HG02970 (cell line): ENCODE data around the gene HSPA2.
"Not testable (repeated sequence)": the region's sequence is repeated elsewhere in the genome, so short reads cannot be mapped to it uniquely, and the experiment has no call there.

ENCODE experiments used
- ATAC-seq: cut with Tn5 transposase; IDR thresholded peaks from one replicate; pipeline ENCODE4 v1.9.1; 2021; ENCODE audit warnings: mild to moderate bottlenecking, moderate library complexity, moderate number of reproducible peaks; ENCODE audit not compliant: unreplicated experiment, low FRiP score

HSPA2 gene

DNA sequence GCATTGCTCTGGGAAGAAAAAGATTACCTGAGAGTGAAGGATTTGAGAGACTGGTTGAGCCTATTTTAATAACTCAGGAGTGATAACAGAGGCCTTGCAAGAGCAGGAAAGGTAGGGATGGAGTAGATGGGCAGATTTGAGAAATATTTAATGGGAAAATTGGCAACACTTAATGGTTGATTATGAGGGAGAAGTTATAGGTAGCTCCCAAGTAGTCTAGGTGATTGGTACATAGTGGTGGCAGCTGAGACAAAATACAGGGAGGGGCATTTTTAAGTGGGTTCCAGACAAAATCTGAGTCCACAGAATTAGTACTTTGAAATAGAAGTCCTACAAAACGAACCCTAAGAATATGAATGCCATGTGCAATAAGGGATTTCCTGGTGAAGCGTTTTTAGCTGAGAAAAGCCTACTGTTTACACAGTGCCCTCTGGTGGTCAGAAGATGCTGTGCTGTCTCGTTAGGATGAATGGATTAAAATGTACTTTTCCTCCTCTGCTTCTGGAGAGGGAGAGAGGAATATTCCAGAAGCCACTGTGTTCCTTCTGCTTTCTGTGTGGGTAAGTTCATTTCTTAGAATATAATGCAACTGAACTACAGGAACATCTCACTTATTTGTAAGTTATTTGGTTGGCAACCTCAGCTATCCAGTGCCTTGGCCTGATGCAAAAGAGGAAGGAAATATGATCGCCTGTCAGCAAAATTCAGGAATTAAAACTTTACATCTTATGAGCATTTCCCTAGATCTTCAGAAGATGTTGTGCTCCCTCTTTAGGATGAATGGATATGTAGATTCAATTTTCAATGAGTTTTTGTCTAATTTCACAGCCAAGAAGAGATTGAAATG lies 29.5 kb upstream of the HSPA2 start:
- no peak for ATAC-seq

- no peak for ATAC-seq
Measured at GRCh38 chr14:64513271-64513670, 27.3 kb upstream of the HSPA2 start.

- no peak for ATAC-seq
Measured at GRCh38 chr14:64515053-64515452, 25.5 kb upstream of the HSPA2 start.

DNA sequence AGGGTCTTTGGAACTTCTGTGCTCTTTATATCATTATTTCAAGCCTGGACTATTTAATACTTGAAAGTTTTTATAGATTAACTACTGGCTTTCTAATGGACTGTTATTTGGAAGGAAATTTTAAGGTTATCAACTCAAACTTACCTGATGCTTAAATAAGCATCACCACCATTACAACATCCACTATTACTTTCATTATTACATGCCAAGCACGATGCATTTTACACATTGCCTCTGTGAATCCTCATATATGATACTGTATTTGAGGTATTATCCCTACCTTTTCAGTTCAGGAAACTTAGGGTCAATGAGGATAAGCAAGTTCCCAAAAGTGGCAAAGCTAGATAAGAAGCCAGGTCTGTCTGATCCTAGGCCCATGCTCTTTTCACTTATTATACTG lies 23.6 kb upstream of the HSPA2 start:
- no peak for ATAC-seq

DNA sequence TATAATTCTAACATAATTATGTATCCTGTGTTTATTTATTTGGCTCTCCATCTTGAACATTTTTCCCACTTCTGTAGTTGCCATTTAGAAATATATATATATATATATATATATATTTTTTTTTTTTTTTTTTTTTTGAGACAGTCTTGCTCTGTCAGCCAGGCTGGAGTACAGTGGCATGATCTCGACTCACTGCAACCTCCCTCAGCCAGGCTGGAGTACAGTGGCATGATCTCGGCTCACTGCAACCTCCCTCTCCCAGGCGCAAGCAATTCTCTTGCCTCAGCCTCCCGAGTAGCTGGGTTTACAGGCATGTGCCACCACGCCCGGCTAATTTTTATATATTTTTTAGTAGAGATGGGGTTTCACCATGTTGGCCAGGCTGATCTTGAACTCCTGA lies 22.9 kb upstream of the HSPA2 start:
- not testable (repeated sequence) for ATAC-seq

GRCh38 chr14:64518229-64518628 lies 22.3 kb upstream of the HSPA2 start:
- no peak for ATAC-seq

DNA sequence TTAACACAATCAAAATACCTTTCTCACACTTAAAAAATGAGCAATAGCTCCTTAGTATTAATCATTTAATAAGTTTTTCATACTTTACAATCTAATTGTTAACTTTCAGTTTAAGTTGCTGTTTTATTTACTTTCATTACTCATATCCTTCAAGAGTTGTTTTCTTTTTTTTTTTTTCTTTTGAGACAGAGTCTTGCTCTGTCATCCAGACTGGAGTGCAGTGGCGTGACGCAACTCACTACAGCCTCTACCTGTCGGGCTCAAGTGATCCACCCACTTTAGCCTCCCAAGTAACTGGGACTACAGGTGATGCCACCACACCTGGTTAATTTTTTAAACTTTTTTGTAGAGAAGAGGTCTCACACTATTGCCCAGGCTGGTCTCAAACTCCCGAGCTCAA lies 19.8 kb upstream of the HSPA2 start:
- no peak for ATAC-seq

DNA sequence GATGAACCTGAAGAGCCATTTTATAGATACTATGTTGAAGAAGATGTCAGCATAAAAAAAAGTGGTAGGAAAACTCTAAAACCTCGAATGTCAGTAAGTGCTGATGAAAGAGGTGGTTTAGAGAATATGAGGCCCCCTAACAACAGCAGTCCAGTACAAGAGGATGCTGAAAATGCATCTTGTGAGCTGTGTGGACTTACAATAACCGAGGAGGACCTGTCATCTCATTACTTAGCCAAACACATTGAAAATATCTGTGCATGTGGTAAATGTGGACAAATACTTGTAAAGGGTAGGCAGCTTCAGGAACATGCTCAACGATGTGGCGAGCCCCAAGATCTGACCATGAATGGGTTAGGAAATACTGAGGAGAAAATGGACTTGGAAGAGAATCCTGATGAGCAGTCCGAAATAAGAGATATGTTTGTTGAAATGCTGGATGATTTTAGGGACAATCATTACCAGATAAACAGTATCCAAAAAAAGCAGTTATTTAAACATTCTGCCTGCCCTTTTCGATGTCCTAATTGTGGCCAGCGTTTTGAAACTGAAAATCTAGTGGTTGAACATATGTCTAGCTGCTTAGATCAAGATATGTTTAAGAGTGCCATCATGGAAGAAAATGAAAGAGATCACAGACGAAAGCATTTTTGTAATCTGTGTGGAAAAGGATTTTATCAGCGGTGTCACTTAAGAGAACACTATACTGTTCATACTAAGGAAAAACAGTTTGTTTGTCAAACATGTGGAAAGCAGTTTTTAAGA lies 17.8 kb upstream of the HSPA2 start:
- ATAC-seq = no peak

DNA sequence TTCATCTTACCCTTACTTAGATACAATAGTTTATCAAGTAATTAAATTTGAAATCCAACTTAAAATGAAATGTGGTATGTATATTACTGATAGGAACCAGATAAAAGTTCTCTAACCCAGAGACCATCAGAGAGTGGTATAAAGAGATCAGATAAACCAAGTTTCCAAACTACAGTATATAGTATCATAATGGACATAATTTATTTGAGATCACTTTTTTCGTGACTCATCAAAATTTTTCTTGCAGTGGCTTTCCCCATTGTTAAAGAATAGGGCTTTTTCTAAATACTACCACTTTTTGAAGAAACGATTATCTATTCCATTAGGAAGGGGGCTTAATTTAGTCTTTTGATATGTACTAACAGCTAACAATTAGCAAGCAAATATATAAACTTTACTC lies 15.2 kb upstream of the HSPA2 start:
- no peak for ATAC-seq

DNA sequence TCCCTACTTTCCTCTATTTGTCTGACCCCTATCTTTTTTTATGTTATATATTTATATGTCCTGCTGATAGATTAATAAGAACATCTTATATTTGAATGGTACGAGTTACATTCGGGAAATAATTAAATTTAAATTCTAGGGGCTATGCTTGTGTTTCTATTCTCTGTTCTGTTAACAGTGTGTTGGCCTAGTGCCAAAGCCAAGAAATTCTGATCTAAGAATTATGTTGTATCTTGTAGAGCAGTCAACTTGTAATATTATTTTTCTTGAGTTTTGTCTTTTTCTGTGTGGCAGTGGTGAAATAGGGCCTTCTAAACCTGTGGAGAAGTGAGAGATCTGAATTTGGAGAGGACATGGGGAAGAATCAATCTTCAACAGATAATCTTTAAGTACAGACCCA lies 9.0 kb upstream of the HSPA2 start:
- ATAC-seq = no peak

DNA sequence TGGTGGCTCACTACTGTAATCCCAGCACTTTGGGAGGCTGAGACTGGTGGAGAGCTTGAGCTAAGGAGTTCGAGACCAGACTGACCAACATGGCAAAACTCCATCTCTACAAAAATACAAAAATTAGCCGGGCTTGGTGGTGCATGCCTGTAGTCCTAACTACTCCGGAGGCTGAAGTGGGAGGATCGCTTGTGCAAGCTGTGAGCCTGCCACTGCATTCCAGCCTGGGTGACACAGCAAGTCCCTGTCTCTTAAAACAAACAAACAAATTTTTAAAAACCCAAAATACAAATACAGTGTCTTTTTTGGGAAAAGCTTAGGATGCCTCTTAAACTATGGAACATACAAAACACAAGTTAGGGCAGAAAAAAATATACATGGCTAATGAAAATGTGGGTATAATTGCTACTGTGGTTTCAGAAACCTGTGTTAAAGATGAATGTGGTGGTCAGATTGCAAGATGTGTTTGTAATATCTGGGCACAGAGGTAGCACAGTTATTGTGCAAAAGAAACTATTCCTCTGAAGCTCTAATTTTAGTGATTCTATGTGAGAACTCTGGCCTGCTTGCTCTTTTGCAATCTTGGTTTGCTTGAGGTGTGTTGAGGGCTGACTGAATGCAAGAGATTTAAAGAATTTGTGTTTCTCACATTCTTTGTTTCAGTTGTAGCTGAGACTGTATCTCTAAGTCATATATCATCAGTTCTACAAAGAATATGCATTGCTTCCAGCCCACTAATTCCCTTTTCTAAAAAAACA lies 3.9 kb upstream of the HSPA2 start:
- no peak for ATAC-seq

- no peak for ATAC-seq
Measured at GRCh38 chr14:64541261-64541971, 875 bp downstream of the HSPA2 start.

DNA sequence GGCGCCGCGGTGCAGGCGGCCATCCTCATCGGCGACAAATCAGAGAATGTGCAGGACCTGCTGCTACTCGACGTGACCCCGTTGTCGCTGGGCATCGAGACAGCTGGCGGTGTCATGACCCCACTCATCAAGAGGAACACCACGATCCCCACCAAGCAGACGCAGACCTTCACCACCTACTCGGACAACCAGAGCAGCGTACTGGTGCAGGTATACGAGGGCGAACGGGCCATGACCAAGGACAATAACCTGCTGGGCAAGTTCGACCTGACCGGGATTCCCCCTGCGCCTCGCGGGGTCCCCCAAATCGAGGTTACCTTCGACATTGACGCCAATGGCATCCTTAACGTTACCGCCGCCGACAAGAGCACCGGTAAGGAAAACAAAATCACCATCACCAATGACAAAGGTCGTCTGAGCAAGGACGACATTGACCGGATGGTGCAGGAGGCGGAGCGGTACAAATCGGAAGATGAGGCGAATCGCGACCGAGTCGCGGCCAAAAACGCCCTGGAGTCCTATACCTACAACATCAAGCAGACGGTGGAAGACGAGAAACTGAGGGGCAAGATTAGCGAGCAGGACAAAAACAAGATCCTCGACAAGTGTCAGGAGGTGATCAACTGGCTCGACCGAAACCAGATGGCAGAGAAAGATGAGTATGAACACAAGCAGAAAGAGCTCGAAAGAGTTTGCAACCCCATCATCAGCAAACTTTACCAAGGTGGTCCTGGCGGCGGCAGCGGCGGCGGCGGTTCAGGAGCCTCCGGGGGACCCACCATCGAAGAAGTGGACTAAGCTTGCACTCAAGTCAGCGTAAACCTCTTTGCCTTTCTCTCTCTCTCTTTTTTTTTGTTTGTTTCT lies 1.7 kb downstream of the HSPA2 start:
- ATAC-seq = no peak

DNA sequence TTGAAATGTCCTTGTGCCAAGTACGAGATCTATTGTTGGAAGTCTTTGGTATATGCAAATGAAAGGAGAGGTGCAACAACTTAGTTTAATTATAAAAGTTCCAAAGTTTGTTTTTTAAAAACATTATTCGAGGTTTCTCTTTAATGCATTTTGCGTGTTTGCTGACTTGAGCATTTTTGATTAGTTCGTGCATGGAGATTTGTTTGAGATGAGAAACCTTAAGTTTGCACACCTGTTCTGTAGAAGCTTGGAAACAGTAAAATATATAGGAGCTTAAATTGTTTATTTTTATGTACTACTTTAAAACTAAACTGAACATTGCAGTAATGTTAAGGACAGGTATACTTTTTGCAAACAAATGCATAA lies 2.3 kb downstream of the HSPA2 start:
- ATAC-seq = no peak

GRCh38 chr14:64544607-64545312 lies 4.2 kb downstream of the HSPA2 start:
- ATAC-seq = no peak

DNA sequence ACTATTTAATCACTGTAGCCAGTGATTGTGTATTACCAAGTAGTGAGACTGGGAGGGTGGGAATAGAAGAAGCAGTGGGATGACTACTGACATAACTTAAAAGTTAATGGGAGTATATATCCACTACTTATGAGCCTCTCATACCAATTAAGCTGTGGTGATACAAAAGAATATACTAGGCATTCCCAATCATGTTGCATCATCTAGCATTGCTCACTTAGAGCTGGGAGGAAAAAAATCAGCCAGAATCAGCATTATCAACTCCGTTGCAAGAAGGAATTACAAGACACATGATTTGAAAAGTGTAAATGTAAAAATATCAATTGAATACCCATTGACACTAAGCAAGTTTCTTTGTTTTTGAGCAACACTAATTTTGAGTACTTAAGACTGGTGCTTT lies 8.5 kb downstream of the HSPA2 start:
- no peak for ATAC-seq

DNA sequence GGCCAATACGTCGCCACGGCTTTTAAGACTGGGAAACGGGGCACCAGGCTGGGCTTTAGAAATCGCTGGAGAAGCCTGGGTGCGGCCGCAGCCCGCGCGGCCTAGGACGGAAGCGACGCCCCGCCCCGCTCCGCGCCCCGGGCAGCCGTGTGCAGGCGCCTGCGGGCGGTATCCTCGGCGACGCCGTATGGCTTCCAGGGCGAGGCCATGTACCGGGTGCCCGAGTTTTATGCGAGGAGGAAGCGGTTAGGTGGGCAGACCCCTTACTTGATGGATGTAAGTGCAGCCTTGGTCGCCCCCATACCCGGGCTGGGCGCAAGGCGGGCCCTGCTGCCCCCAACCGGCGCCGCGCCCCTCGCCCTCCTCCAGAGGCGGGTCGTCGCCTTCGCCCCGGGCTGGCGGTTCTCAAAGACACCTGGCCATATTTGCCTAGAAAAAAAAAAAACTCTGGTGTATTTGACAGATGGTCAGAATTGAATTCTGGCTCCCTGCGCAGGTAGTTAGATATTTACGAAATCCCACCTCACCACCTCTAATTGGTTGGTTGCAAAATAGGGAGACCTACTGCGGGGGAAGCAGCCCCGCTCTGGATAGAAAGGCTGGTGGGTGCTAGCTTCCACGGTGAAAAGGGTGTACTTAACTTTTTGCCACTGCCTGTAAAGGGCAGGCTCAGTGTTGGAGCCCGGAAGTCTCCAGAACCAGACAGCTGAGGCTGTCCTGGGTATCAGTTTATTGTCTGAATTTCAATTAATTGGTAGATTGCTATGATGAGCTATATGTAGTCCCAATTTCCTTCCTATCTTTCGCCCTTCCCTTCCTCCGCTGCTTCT lies 9.5 kb downstream of the HSPA2 start, which contains the start of gene PPP1R36:
Gene PPP1R36 (plus strand): TSS at position 171 of the 830 bp plus-strand sequence. CDS start 37 bp downstream, at position 208.
- ATAC-seq = no peak
